ENCODE measurements around the gene FRMD4A. TPM values are rescaled to one million over a fixed set of nuclear protein-coding genes. Genes with fewer than 3 reads are reported as not detected.

FRMD4A gene
- total RNA-seq, 1 experiment from 2014 or later = 7.1 TPM

DNA sequence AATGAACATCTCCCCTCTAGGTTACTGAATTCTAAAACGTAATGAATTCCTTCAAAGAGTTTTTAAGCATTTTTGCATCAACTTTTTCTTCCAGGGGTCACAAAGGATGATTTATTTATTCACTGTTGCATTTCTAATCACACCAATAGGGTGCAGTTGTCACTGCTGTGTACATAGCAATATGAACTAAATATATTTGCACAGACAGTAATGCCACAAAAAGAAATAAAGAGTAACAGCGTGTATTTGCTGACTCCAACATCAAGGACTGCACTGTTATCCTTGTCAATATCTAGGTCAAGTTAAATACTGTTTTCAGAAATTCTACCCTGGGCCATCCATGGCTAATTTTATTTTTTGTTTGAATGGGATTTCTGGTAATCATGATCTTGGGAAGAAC lies 138.0 kb downstream of the FRMD4A start:
- TF ChIP-seq EZH2 (IDR thresholded peaks at IDR 0.05; ENCODE audit: low read length, unreplicated experiment) = no peak
- TF ChIP-seq EZH2phosphoT487 (IDR thresholded peaks at IDR 0.05; ENCODE audit: borderline replicate concordance, low read length) = no peak
- TF ChIP-seq, protein P1, sequence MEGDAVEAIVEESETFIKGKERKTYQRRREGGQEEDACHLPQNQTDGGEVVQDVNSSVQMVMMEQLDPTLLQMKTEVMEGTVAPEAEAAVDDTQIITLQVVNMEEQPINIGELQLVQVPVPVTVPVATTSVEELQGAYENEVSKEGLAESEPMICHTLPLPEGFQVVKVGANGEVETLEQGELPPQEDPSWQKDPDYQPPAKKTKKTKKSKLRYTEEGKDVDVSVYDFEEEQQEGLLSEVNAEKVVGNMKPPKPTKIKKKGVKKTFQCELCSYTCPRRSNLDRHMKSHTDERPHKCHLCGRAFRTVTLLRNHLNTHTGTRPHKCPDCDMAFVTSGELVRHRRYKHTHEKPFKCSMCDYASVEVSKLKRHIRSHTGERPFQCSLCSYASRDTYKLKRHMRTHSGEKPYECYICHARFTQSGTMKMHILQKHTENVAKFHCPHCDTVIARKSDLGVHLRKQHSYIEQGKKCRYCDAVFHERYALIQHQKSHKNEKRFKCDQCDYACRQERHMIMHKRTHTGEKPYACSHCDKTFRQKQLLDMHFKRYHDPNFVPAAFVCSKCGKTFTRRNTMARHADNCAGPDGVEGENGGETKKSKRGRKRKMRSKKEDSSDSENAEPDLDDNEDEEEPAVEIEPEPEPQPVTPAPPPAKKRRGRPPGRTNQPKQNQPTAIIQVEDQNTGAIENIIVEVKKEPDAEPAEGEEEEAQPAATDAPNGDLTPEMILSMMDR (conservative IDR thresholded peaks at IDR 0.05; ENCODE audit: low read depth, low read length) = no peak
- no peak overlapping the region for H2AFZ ChIP-seq (ENCODE audit: low read length)
- peaks cover 10% of the 10 kb centered on the region; the same call in 1 of the 2 replicates for H3K27me3 ChIP-seq (ENCODE audit: low read length)
- no TSS peak for BruUV-seq (replicated peaks)
- H3K4me2 ChIP-seq (ENCODE audit: low read length) = no peak overlapping the region
- no peak overlapping the region for H3K9ac ChIP-seq (ENCODE audit: low read length)
- no peaks in the 10 kb centered on the region for H3K9me2 ChIP-seq (replicated peaks; ENCODE audit: low read length)
- H3K4me3 ChIP-seq (ENCODE audit: low read length) = no peak overlapping the region
- no peaks in the 10 kb centered on the region for H3K36me3 ChIP-seq (ENCODE audit: low read depth, low read length)
- ChIA-PET CTCF (no interaction called here), POLR2A (ENCODE audit: unreplicated experiment) (no interaction called here)
- ATAC-seq = no peak
- H4K20me1 ChIP-seq (ENCODE audit: low read length) = no peaks in the 10 kb centered on the region
- H3K79me2 ChIP-seq (ENCODE audit: low read length) = no peaks in the 10 kb centered on the region
- no peaks in the 10 kb centered on the region for H3K9me3 ChIP-seq (ENCODE audit: low read length)
- H3K4me1 ChIP-seq (ENCODE audit: insufficient read depth, low read length) = no peaks in the 10 kb centered on the region
- no peak for DNase-seq
- intact Hi-C loops (cut with micrococcal nuclease) = loop anchor here (10.0 kb wide), 1 partner anchor 782 kb away; no protein-coding TSS in a partner anchor
- H3F3A ChIP-seq (ENCODE audit: low read length, unreplicated experiment) = no peaks in the 10 kb centered on the region
- no peak overlapping the region for H3K27ac ChIP-seq (ENCODE audit: low read length)

DNA sequence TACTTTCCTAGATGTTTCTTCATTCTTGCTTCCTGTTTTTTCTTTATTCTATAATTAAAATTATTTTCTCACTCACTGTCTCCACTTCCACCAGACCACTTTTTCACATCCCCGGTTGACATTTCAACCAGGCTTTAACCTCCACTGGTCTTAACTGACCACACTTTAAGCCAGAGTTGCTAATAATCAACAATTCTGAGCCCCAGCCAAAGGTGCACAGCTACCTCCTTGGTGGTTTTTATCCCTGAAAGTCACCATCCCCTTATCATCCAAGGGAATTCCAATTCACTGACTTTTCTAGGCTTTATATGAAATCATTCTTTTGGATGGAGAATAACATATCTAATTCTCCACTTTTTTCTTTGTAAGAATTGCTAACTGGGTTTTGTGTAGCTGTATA lies 138.9 kb downstream of the FRMD4A start:
- Histone ChIP-seq H3K27ac (ENCODE audit: low read length) (no peak overlapping the region), H3F3A (ENCODE audit: low read length, unreplicated experiment) (no peaks in the 10 kb centered on the region), H3K4me3 (ENCODE audit: low read length) (no peak overlapping the region), H3K27me3 (ENCODE audit: low read length) (peaks cover 10% of the 10 kb centered on the region; the same call in 1 of the 2 replicates), H3K9me3 (ENCODE audit: low read length) (no peaks in the 10 kb centered on the region), H3K9ac (ENCODE audit: low read length) (no peak overlapping the region), H4K20me1 (ENCODE audit: low read length) (no peaks in the 10 kb centered on the region), H3K4me1 (ENCODE audit: insufficient read depth, low read length) (no peaks in the 10 kb centered on the region), H3K36me3 (ENCODE audit: low read depth, low read length) (no peaks in the 10 kb centered on the region), H2AFZ (ENCODE audit: low read length) (no peak overlapping the region), H3K79me2 (ENCODE audit: low read length) (no peaks in the 10 kb centered on the region), H3K4me2 (ENCODE audit: low read length) (no peak overlapping the region), H3K9me2 (replicated peaks; ENCODE audit: low read length) (no peaks in the 10 kb centered on the region)
- POLR2A ChIA-PET (ENCODE audit: unreplicated experiment) = interaction anchor here (0.7 kb wide), 1 partner anchor 767 kb away, joined by 5 read pairs; the partner anchor contains the start of gene MEIG1
- no peak for DNase-seq
- BruUV-seq (replicated peaks) = no TSS peak
- TF ChIP-seq EZH2phosphoT487 (IDR thresholded peaks at IDR 0.05; ENCODE audit: borderline replicate concordance, low read length) (no peak), EZH2 (IDR thresholded peaks at IDR 0.05; ENCODE audit: low read length, unreplicated experiment) (no peak)
- TF ChIP-seq, protein P1 (conservative IDR thresholded peaks at IDR 0.05; ENCODE audit: low read depth, low read length) = no peak
- CTCF ChIA-PET = no interaction called here
- no peak for ATAC-seq
- intact Hi-C loops (cut with micrococcal nuclease) = loop anchor here (10.0 kb wide), 1 partner anchor 783 kb away; no protein-coding TSS in a partner anchor

DNA sequence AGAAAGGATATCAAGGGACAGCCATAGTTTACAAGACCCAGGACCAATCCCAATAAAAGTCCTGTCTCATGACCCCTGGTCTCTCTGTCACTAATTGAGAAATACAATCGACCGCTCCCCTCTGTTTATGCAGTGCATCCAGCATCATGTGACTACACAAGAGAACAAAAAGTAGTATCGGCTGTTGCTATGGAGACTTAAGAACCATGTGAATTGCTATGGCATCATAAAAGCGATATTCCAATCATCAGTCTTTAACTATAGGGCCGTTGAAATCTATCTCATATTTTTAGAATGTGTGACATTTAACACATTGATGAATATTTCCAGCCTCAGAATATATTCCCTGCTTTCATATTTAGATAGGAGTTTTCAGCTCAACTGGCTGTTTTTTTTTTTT lies 139.3 kb downstream of the FRMD4A start:
- no peaks in the 10 kb centered on the region for H3K4me1 ChIP-seq (ENCODE audit: insufficient read depth, low read length)
- no peak overlapping the region for H3K4me2 ChIP-seq (ENCODE audit: low read length)
- H2AFZ ChIP-seq (ENCODE audit: low read length) = no peak overlapping the region
- no TSS peak for BruUV-seq (replicated peaks)
- no peak overlapping the region for H3K27ac ChIP-seq (ENCODE audit: low read length)
- no peaks in the 10 kb centered on the region for H4K20me1 ChIP-seq (ENCODE audit: low read length)
- H3F3A ChIP-seq (ENCODE audit: low read length, unreplicated experiment) = no peaks in the 10 kb centered on the region
- no peaks in the 10 kb centered on the region for H3K9me2 ChIP-seq (replicated peaks; ENCODE audit: low read length)
- H3K9ac ChIP-seq (ENCODE audit: low read length) = no peak overlapping the region
- H3K36me3 ChIP-seq (ENCODE audit: low read depth, low read length) = no peaks in the 10 kb centered on the region
- intact Hi-C loops (cut with micrococcal nuclease) = loop anchor here (10.0 kb wide), 1 partner anchor 783 kb away; no protein-coding TSS in a partner anchor
- no peak for ATAC-seq
- no peak for DNase-seq
- no peak overlapping the region for H3K4me3 ChIP-seq (ENCODE audit: low read length)
- H3K79me2 ChIP-seq (ENCODE audit: low read length) = no peaks in the 10 kb centered on the region
- peaks cover 10% of the 10 kb centered on the region; the same call in 1 of the 2 replicates for H3K27me3 ChIP-seq (ENCODE audit: low read length)
- no peaks in the 10 kb centered on the region for H3K9me3 ChIP-seq (ENCODE audit: low read length)
- TF ChIP-seq EZH2 (IDR thresholded peaks at IDR 0.05; ENCODE audit: low read length, unreplicated experiment) = no peak
- TF ChIP-seq, protein P1 (conservative IDR thresholded peaks at IDR 0.05; ENCODE audit: low read depth, low read length) = no peak
- no peak for TF ChIP-seq EZH2phosphoT487 (IDR thresholded peaks at IDR 0.05; ENCODE audit: borderline replicate concordance, low read length)
- ChIA-PET POLR2A (ENCODE audit: unreplicated experiment) (interaction anchor here (0.7 kb wide), 1 partner anchor 768 kb away, joined by 5 read pairs; the partner anchor contains the start of gene MEIG1), CTCF (no interaction called here)
